MCF 10A (cell line): ENCODE results near the gene RAP1GAP2. TPM values are rescaled to one million over a fixed set of nuclear protein-coding genes. Genes with fewer than 3 reads are reported as not detected.

ENCODE experiments used
- BruUV-seq: library from RNA; stranded (reverse); fragments of 400-500 nt; replicated peaks from 2 replicates; lab custom pipeline; 2021; lab: Mats Ljungman, UMichigan
- CTCF ChIA-PET: fragments of 300-600 bp; sonication (Branson Sonifier 250); formaldehyde crosslinking; extraction: SDS; loops from one replicate; lab custom pipeline; 2021; ENCODE audit warnings: antibody characterized with exemption, inconsistent platforms; lab: Yijun Ruan, JAX
- POLR2A ChIA-PET: fragments of 300-600, 350-650 bp; sonication (Branson Sonifier 250); formaldehyde crosslinking; extraction: SDS; loops from one replicate; lab custom pipeline; 2020; ENCODE audit warnings: antibody characterized with exemption, inconsistent platforms; lab: Yijun Ruan, JAX
- DNase-seq: peaks from one replicate; pipeline ENCODE4 v3.0.0-alpha.2; 2018; ENCODE audit not compliant: unreplicated experiment
- H3K27ac Mint-ChIP-seq: one replicate; pipeline ENCODE4 v1.8.0; 2022; ENCODE audit warnings: mild to moderate bottlenecking, low read depth, mixed read lengths; ENCODE audit not compliant: unreplicated experiment
- H3K27me3 Mint-ChIP-seq: one replicate; pipeline ENCODE4 v1.8.0; 2022; ENCODE audit warnings: mixed read lengths; ENCODE audit not compliant: insufficient read depth, unreplicated experiment
- H3K36me3 Mint-ChIP-seq: one replicate; pipeline ENCODE4 v1.8.0; 2022; ENCODE audit warnings: mild to moderate bottlenecking, moderate library complexity, mixed read lengths; ENCODE audit not compliant: insufficient read depth, unreplicated experiment
- H3K4me1 Mint-ChIP-seq: one replicate; pipeline ENCODE4 v1.8.0; 2022; ENCODE audit warnings: mixed read lengths; ENCODE audit not compliant: insufficient read depth, unreplicated experiment
- H3K4me3 Mint-ChIP-seq: one replicate; pipeline ENCODE4 v1.8.0; 2022; ENCODE audit warnings: mild to moderate bottlenecking, moderate library complexity, mixed read lengths; ENCODE audit not compliant: unreplicated experiment
- H3K9me3 Mint-ChIP-seq: one replicate; pipeline ENCODE4 v1.8.0; 2022; ENCODE audit warnings: mixed read lengths; ENCODE audit not compliant: unreplicated experiment
- CTCF ChIP-seq: fragments of 200-600 bp; IDR thresholded peaks from one replicate; pipeline ENCODE4 v1.8.0; 2022; ENCODE audit warnings: antibody characterized with exemption, mild to moderate bottlenecking; ENCODE audit not compliant: unreplicated experiment
- intact Hi-C: fragments of 100-400 bp; cut with micrococcal nuclease; formaldehyde crosslinking; loops from 2 replicates; pipeline ENCODE4 v1.14.1; 2022
- total RNA-seq: library from RNA; stranded (reverse); gene quantifications from 2 replicates; pipeline ENCODE4 v1.2.3, GENCODE V29; 2022

Gene RAP1GAP2
- total RNA-seq, 1 experiment from 2014 or later = 40.2 TPM

- Mint-ChIP-seq H3K9me3 (no peaks in the 10 kb centered on the region), H3K36me3 (peaks cover 24% of the 10 kb centered on the region), H3K27ac (no peak overlapping the region), H3K4me1 (peaks cover 44% of the 10 kb centered on the region), H3K27me3 (no peaks in the 10 kb centered on the region), H3K4me3 (no peak overlapping the region)
- intact Hi-C loops = no loop called here
- TF ChIP-seq CTCF = no peak
- BruUV-seq = no TSS peak
- DNase-seq = no peak
- CTCF ChIA-PET = interaction anchor here (1.6 kb wide), 1 partner anchor 30 kb away, joined by 5 read pairs; no protein-coding TSS in a partner anchor
- POLR2A ChIA-PET = interaction anchor here (0.6 to 1.7 kb wide), 4 partner anchors 9 to 69 kb away, joined by 3 to 9 read pairs (median 3); no protein-coding TSS in a partner anchor
These were observed 165.2 kb downstream of the RAP1GAP2 start for GRCh38 chr17:2961446-2961845.

- intact Hi-C loops = no loop called here
- no peak for TF ChIP-seq CTCF
- Mint-ChIP-seq H3K27me3 (no peaks in the 10 kb centered on the region), H3K36me3 (peaks cover 20% of the 10 kb centered on the region), H3K4me1 (peaks cover 41% of the 10 kb centered on the region), H3K9me3 (no peaks in the 10 kb centered on the region), H3K4me3 (no peak overlapping the region), H3K27ac (peak overlapping the region; percentile 42)
- ChIA-PET CTCF (interaction anchor here (0.7 to 1.6 kb wide), 2 partner anchors 31 to 64 kb away, joined by 3 to 5 read pairs; no protein-coding TSS in a partner anchor), POLR2A (no interaction called here)
- no TSS peak for BruUV-seq
- no peak for DNase-seq
These were observed 166.0 kb downstream of the RAP1GAP2 start for GRCh38 chr17:2962236-2962635.

GRCh38 chr17:2962729-2963128, 166.5 kb downstream of the RAP1GAP2 start:
- intact Hi-C loops = no loop called here
- ChIA-PET CTCF (interaction anchor here (0.7 to 1.6 kb wide), 3 partner anchors 32 to 136 kb away, joined by 3 to 5 read pairs (median 3); no protein-coding TSS in a partner anchor), POLR2A (interaction anchor here (1.0 kb wide), 1 partner anchor 12 kb away, joined by 3 read pairs; no protein-coding TSS in a partner anchor)
- no peak overlapping the region for H3K4me3 Mint-ChIP-seq
- TF ChIP-seq CTCF = no peak
- H3K36me3 Mint-ChIP-seq = peaks cover 20% of the 10 kb centered on the region
- no peak for DNase-seq
- H3K27me3 Mint-ChIP-seq = no peaks in the 10 kb centered on the region
- BruUV-seq = no TSS peak
- no peaks in the 10 kb centered on the region for H3K9me3 Mint-ChIP-seq
- peak overlapping the region; percentile 42 for H3K27ac Mint-ChIP-seq
- H3K4me1 Mint-ChIP-seq = peaks cover 37% of the 10 kb centered on the region

- Mint-ChIP-seq H3K4me1 (peaks cover 30% of the 10 kb centered on the region), H3K4me3 (no peak overlapping the region), H3K9me3 (peaks cover 6% of the 10 kb centered on the region), H3K27me3 (no peaks in the 10 kb centered on the region), H3K27ac (no peak overlapping the region), H3K36me3 (peaks cover 20% of the 10 kb centered on the region)
- no peak for DNase-seq
- POLR2A ChIA-PET = interaction anchor here (1.0 kb wide), 1 partner anchor 12 kb away, joined by 3 read pairs; no protein-coding TSS in a partner anchor
- intact Hi-C loops = no loop called here
- no TSS peak for BruUV-seq
- CTCF ChIA-PET = interaction anchor here (0.7 to 1.6 kb wide), 2 partner anchors 32 to 137 kb away, joined by 3 to 5 read pairs; no protein-coding TSS in a partner anchor
- TF ChIP-seq CTCF = no peak
These were observed 167.2 kb downstream of the RAP1GAP2 start for GRCh38 chr17:2963332-2964027.
